OCI-LY3 (cell line): ENCODE measurements around the gene CPT1A.
A peak's percentile ranks its signal among the peaks of the same experiment; 100 is the strongest.

Experiments used
- H2AFZ ChIP-seq: fragments of 200-600, 300-600 bp; shearing (Covaris generic); 2 replicates; pipeline ENCODE4 v1.6.0; 2014; ENCODE audit warnings: antibody characterized with exemption, low read depth, low read length
- H3K27ac ChIP-seq: fragments of 200-600, 300-600 bp; sonication (generic); 2 replicates; pipeline ENCODE4 v1.5.1; 2014; ENCODE audit warnings: mild to moderate bottlenecking, low read length, moderate library complexity, mixed read lengths
- H3K27me3 ChIP-seq: fragments of 200-600, 300-600 bp; sonication (generic); 2 replicates; pipeline ENCODE4 v1.6.1; 2014; ENCODE audit warnings: low read depth, low read length, mixed read lengths
- H3K36me3 ChIP-seq: fragments of 200-600, 300-600 bp; sonication (generic); replicated peaks from 2 replicates; pipeline ENCODE3; 2014; ENCODE audit warnings: low read depth, low read length, mixed read lengths
- H3K4me1 ChIP-seq: fragments of 300-600, 200-600 bp; sonication (generic); 2 replicates; pipeline ENCODE4 v1.6.1; 2014; ENCODE audit warnings: low read length, mixed read lengths
- H3K4me2 ChIP-seq: fragments of 200-600, 300-600 bp; sonication (generic); 2 replicates; pipeline ENCODE4 v1.6.1; 2014; ENCODE audit warnings: low read length, mixed read lengths
- H3K4me3 ChIP-seq: fragments of 300-600, 200-600 bp; sonication (generic); 2 replicates; pipeline ENCODE4 v1.5.1; 2014; ENCODE audit warnings: antibody characterized with exemption, mild to moderate bottlenecking, low read length, moderate library complexity
- H3K79me2 ChIP-seq: fragments of 300-600, 200-600 bp; shearing (Covaris generic); 2 replicates; pipeline ENCODE4 v1.6.1; 2014; ENCODE audit warnings: mild to moderate bottlenecking, low read length, mixed read lengths
- H3K9ac ChIP-seq: fragments of 300-600, 200-600 bp; shearing (Covaris generic); 2 replicates; pipeline ENCODE4 v1.6.0; 2014; ENCODE audit warnings: mild to moderate bottlenecking, low read length, moderate library complexity
- H3K9me3 ChIP-seq: fragments of 200-600, 300-600 bp; shearing (Covaris generic); 2 replicates; pipeline ENCODE4 v1.6.1; 2014; ENCODE audit warnings: low read length, mixed read lengths; ENCODE audit not compliant: insufficient read depth
- H4K20me1 ChIP-seq: fragments of 200-600, 300-600 bp; sonication (generic); 2 replicates; pipeline ENCODE4 v1.6.1; 2016; ENCODE audit warnings: low read length, mixed read lengths; ENCODE audit not compliant: insufficient read depth
- EZH2phosphoT487 ChIP-seq: fragments of 200-600 bp; shearing (Covaris generic); IDR thresholded peaks from 2 replicates; pipeline ENCODE4 v1.6.1; 2018; ENCODE audit warnings: antibody characterized with exemption, mixed run types, low read depth
- TF ChIP-seq, protein P1 (sequence below): fragments of 200-600, 300-600 bp; sonication (generic); IDR thresholded peaks from 2 replicates; pipeline ENCODE4 v1.5.1; 2014; ENCODE audit warnings: antibody characterized with exemption, low read length, low read depth

Gene CPT1A

DNA sequence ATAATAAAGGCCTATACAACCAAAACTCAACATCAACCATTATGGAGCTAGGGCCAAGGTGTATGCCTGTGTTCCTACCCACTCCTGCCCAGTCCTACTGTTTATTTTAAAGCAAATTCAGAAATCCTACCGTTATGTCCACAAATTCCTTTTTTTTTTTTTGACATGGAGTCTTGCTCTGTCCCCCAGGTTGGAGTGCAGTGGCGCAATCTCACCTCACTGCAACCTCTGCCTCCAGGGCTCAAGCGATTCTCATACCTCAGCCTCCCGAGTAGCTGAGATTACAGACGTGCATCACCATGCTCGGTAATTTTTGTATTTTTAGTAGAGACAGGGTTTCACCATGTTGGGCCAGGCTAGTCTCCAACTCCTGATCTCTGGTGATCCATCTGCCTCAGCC is 3.1 kb upstream of the CPT1A start:
- TF ChIP-seq EZH2phosphoT487: no peak
- TF ChIP-seq, protein P1, sequence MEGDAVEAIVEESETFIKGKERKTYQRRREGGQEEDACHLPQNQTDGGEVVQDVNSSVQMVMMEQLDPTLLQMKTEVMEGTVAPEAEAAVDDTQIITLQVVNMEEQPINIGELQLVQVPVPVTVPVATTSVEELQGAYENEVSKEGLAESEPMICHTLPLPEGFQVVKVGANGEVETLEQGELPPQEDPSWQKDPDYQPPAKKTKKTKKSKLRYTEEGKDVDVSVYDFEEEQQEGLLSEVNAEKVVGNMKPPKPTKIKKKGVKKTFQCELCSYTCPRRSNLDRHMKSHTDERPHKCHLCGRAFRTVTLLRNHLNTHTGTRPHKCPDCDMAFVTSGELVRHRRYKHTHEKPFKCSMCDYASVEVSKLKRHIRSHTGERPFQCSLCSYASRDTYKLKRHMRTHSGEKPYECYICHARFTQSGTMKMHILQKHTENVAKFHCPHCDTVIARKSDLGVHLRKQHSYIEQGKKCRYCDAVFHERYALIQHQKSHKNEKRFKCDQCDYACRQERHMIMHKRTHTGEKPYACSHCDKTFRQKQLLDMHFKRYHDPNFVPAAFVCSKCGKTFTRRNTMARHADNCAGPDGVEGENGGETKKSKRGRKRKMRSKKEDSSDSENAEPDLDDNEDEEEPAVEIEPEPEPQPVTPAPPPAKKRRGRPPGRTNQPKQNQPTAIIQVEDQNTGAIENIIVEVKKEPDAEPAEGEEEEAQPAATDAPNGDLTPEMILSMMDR: no peak
- Histone ChIP-seq H3K4me1 (peaks cover 18% of the 10 kb centered on the region), H3K36me3 (no peaks in the 10 kb centered on the region), H3K4me3 (no peak overlapping the region), H3K9ac (no peak overlapping the region), H4K20me1 (no peaks in the 10 kb centered on the region), H3K9me3 (no peaks in the 10 kb centered on the region), H2AFZ (no peak overlapping the region), H3K79me2 (no peaks in the 10 kb centered on the region), H3K27me3 (peaks cover 41% of the 10 kb centered on the region), H3K4me2 (no peak overlapping the region), H3K27ac (no peak overlapping the region)

DNA sequence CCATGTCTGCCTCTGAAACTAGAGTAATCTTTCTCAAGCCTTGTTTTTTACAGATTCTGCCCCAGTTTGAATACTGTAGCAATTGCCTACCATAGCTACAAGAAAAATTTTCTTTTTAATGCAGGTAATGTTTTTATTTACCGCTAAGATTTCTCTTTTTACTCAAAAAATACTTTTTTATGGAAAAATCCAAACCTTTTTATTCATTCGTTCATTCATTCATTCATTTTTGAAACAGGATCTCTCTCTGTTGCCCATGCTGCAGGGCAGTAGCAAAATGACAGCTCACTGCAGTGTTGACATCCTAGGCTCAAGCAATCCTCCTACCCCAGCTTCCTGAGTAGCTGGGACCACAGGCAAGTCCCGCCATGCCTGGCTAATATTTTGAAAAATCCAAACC is 2.7 kb upstream of the CPT1A start:
- H3K4me1 ChIP-seq: peaks cover 20% of the 10 kb centered on the region
- H3K9ac ChIP-seq: no peak overlapping the region
- no peak overlapping the region for H3K27ac ChIP-seq
- no peak overlapping the region for H2AFZ ChIP-seq
- H3K9me3 ChIP-seq: no peaks in the 10 kb centered on the region
- H3K4me3 ChIP-seq: peak overlapping the region; percentile 73
- H4K20me1 ChIP-seq: no peaks in the 10 kb centered on the region
- TF ChIP-seq, protein P1: no peak
- no peak for TF ChIP-seq EZH2phosphoT487
- H3K79me2 ChIP-seq: no peaks in the 10 kb centered on the region
- H3K27me3 ChIP-seq: peaks cover 41% of the 10 kb centered on the region
- peak overlapping the region; percentile 63 for H3K4me2 ChIP-seq
- H3K36me3 ChIP-seq: no peaks in the 10 kb centered on the region

DNA sequence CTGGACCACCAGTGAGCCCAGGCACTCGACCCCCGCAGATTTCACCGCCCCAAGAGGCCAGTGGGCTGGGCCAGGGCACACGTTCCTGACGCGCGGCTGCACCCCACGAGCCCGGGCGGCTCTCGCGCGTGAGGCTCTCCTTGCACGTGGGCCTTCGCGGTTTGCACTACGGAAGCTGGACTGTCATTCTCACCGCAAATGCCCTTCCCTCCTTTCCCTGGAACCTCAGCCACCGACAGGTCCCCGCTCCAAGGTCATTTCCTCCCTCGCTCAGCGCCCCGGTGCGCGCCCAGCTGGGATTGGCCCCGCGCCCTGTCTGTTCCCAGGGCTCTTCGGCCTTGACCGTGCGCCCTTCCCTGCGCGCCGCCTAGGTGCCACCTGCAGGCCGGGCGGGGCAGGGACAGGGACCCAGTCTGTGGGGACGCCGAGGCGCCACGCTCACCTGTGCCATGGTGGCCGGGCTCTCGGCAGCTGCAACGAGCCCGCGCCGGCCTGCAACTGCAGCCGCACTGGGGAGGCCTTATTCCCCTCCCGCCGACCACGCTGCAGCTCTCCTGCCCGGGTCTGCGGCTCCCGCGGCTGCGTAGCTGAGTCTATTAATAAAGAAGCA is 2.1 kb upstream of the CPT1A start:
- Histone ChIP-seq H3K4me2 (peak overlapping the region; percentile 63), H2AFZ (peak overlapping the region; percentile 50; the same call in 1 of the 2 replicates), H3K9ac (peak overlapping the region; percentile 4; the same call in 1 of the 2 replicates), H3K27me3 (peaks cover 41% of the 10 kb centered on the region), H3K36me3 (no peaks in the 10 kb centered on the region), H4K20me1 (no peaks in the 10 kb centered on the region), H3K4me1 (peaks cover 22% of the 10 kb centered on the region), H3K27ac (no peak overlapping the region), H3K79me2 (no peaks in the 10 kb centered on the region), H3K9me3 (no peaks in the 10 kb centered on the region), H3K4me3 (peak overlapping the region; percentile 73)
- TF ChIP-seq, protein P1: peak; percentile 69
- TF ChIP-seq EZH2phosphoT487: no peak

DNA sequence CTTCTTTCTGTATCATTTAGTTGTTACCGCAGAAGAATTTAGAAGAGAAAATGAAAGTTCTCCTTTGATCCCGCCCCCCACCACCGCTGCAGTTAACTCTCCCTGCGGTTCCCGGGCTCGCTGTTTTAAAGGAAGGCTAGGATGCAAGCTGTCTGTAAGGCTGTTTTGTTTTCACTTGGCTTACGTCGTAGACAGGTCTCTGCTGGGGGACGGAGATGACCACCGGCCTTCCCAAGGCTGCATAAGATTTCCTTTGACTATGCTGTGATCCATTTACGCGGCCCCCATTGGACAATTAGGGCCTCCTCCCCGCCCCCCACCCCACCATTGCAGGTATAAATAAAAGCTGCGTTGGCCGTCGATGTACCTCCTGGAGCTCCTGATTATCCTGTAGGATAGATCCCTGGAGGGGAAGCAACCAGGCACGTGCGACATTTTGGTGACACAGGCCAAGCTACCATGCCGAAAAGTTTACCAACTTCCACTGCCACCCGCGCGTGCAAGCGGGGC is 1.4 kb upstream of the CPT1A start:
- no peak for TF ChIP-seq EZH2phosphoT487
- TF ChIP-seq, protein P1: no peak
- Histone ChIP-seq H3K36me3 (no peaks in the 10 kb centered on the region), H3K27ac (no peak overlapping the region), H3K9ac (no peak overlapping the region), H3K4me3 (peak overlapping the region; percentile 73), H3K4me1 (peaks cover 28% of the 10 kb centered on the region), H3K79me2 (no peaks in the 10 kb centered on the region), H3K27me3 (peaks cover 39% of the 10 kb centered on the region), H4K20me1 (no peaks in the 10 kb centered on the region), H2AFZ (0 out of 2 replicates have a peak overlapping the region, but pooled peaks have one; percentile 50), H3K4me2 (peak overlapping the region; percentile 63), H3K9me3 (no peaks in the 10 kb centered on the region)
